Panc1 (cell line): ENCODE data around the gene UCHL5. TPM values are rescaled to one million over a fixed set of nuclear protein-coding genes. Genes with fewer than 3 reads are reported as not detected.

Experiments
- ATAC-seq: fragments of 200-7000 bp; cut with Tn5 transposase; 2 replicates; pipeline ENCODE4 v1.9.1; 2020; ENCODE audit warnings: mild to moderate bottlenecking, moderate library complexity
- BruUV-seq: library from RNA; stranded (reverse); fragments of 400-500 nt; replicated peaks from 2 replicates; lab custom pipeline; 2021; lab: Mats Ljungman, UMichigan
- CTCF ChIA-PET: fragments of 300-600 bp; sonication (Branson Sonifier 250); formaldehyde crosslinking; loops from one replicate; lab custom pipeline; 2022; ENCODE audit warnings: antibody characterized with exemption; lab: Charles Lee
- POLR2A ChIA-PET: fragments of 300-600 bp; sonication (Branson Sonifier 250); formaldehyde crosslinking; loops from one replicate; lab custom pipeline; 2022; ENCODE audit warnings: antibody characterized with exemption; lab: Charles Lee
- DNase-seq: peaks from one replicate; pipeline ENCODE4 v3.0.0-alpha.2; 2010; ENCODE audit warnings: low read depth, low spot score
- H3K27ac ChIP-seq: 2 replicates; pipeline ENCODE4 v1.5.1; 2011; ENCODE audit warnings: mild to moderate bottlenecking, low read length, inconsistent platforms
- H3K27me3 ChIP-seq: fragments of 200-500 bp; sonication (Bioruptor generic); 2 replicates; pipeline ENCODE4 v1.6.0; 2014; ENCODE audit warnings: low read length, inconsistent platforms; ENCODE audit not compliant: control insufficient read depth, insufficient read depth
- H3K36me3 ChIP-seq: fragments of 200-500 bp; sonication (Bioruptor generic); 2 replicates; pipeline ENCODE4 v1.5.1; 2014; ENCODE audit warnings: inconsistent platforms, mild to moderate bottlenecking, low read length, moderate library complexity; ENCODE audit not compliant: control insufficient read depth, insufficient read depth
- H3K4me1 ChIP-seq: 2 replicates; pipeline ENCODE4 v1.5.1; 2011; ENCODE audit warnings: inconsistent platforms, mild to moderate bottlenecking, low read length, moderate library complexity; ENCODE audit not compliant: control insufficient read depth, insufficient read depth
- H3K4me3 ChIP-seq, 2 experiments: 2 replicates each; pipeline ENCODE4 v1.5.1; 2011 to 2012; ENCODE audit warnings: low read depth in 2 of 2, low read length in 2 of 2, mild to moderate bottlenecking in 2 of 2, inconsistent platforms in 1 of 2, moderate library complexity in 1 of 2
- H3K9me3 ChIP-seq: fragments of 200-500 bp; sonication (Bioruptor generic); 2 replicates; pipeline ENCODE4 v1.5.1; 2014; ENCODE audit warnings: low read depth, mild to moderate bottlenecking, inconsistent platforms, low read length, moderate library complexity; ENCODE audit not compliant: control insufficient read depth, insufficient read depth
- CTCF ChIP-seq: fragments of 450-650 bp; IDR thresholded peaks from 2 replicates; pipeline ENCODE4 v1.5.1; 2017; ENCODE audit warnings: mild to moderate bottlenecking
- POLR2AphosphoS5 ChIP-seq: IDR thresholded peaks from 2 replicates; pipeline ENCODE4 v1.6.1; 2012; ENCODE audit warnings: mild to moderate bottlenecking, low read depth, low read length, moderate library complexity
- REST ChIP-seq, 2 experiments: IDR thresholded peaks; 2 replicates each; pipeline ENCODE4 v1.6.1; 2011 to 2012; ENCODE audit warnings: low read depth in 2 of 2, control low read depth in 1 of 2, low read length in 1 of 2, mild to moderate bottlenecking in 1 of 2, moderate library complexity in 1 of 2; ENCODE audit not compliant: insufficient read depth in 1 of 2
- SIN3A ChIP-seq: IDR thresholded peaks from 2 replicates; pipeline ENCODE4 v1.6.1; 2012; ENCODE audit warnings: low read depth, mild to moderate bottlenecking, low read length, moderate library complexity, borderline replicate concordance; ENCODE audit not compliant: insufficient read depth
- in situ Hi-C: cut with HindIII; loops from 2 replicates; pipeline ENCODE4 v1.10.0; 2016; ENCODE audit warnings: low sequenced_read_pairs, low pct_unique_long_range_greater_than_20kb
- intact Hi-C: fragments of 100-400 bp; cut with micrococcal nuclease; formaldehyde crosslinking; loops from one replicate; pipeline ENCODE4 v1.10.0; 2022; ENCODE audit not compliant: unreplicated experiment
- total RNA-seq: library from RNA; stranded (reverse); gene quantifications from one replicate; pipeline ENCODE4 v1.2.1, GENCODE V29; 2021; ENCODE audit not compliant: unreplicated experiment

The UCHL5 gene
- total RNA-seq, 1 experiment from 2014 or later = 42.6 TPM

DNA sequence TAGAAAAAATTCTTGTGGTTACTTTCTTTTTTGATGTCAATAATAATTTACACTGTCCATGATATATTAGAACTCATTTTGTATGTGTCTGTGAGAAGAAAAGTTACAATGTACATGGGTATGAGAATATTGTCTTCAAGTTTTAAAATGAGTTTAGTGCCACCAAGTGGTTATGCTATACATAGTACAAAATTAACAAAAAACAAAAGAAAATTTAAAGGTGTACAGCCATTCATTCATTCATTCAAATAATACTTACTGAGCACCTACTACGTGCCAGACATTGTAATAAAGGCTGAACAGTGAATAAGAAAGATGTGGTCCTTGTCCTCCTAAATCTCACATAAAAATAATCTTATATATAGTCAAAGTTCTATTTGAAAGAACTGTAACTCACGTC lies 27.7 kb downstream of the UCHL5 start:
- TF ChIP-seq SIN3A (no peak), CTCF (peak; percentile 35; the same call in 1 of the 2 replicates)
- no TSS peak for BruUV-seq
- H3K27ac ChIP-seq = no peak overlapping the region
- H3K36me3 ChIP-seq = peaks cover 6% of the 10 kb centered on the region; the same call in 1 of the 2 replicates
- ATAC-seq (no peak), DNase-seq (no peak)
- intact Hi-C loops = no loop called here
- no peaks in the 10 kb centered on the region for H3K27me3 ChIP-seq
- in situ Hi-C loops = no loop called here
- H3K9me3 ChIP-seq = no peaks in the 10 kb centered on the region
- no peaks in the 10 kb centered on the region; the same call in 1 of the 2 replicates for H3K4me1 ChIP-seq
- ChIA-PET POLR2A (no interaction called here), CTCF (no interaction called here)
- H3K4me3 ChIP-seq = no peak overlapping the region

DNA sequence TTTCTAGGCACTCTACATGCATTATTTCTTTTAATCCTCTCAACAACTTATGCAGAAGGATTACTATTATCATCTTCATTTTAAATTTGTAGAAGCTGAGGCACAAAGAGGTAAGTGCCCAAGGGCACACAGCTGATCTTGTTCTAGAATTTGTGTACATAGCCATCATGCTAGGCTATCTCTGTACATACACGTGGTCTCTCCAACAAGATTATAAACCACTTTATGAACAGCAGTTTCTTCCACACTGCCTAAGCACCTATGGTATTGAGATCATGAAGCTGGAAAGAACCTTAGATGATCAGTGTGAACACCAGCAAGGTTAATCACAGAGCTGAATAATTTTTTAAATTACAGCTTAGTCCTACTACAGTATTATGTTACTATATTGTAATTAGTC lies 28.9 kb downstream of the UCHL5 start:
- no peaks in the 10 kb centered on the region for H3K4me1 ChIP-seq
- no peak for TF ChIP-seq REST (IDR thresholded peaks at IDR 0.05; ENCODE audit: insufficient read depth in 1 of 2, low read depth in 2 of 2, low read length in 1 of 2)
- no peak for TF ChIP-seq POLR2AphosphoS5
- TF ChIP-seq SIN3A = no peak
- no peak overlapping the region for H3K27ac ChIP-seq
- no peaks in the 10 kb centered on the region for H3K9me3 ChIP-seq
- DNase-seq (no peak), ATAC-seq (no peak)
- no peak overlapping the region for H3K4me3 ChIP-seq
- H3K27me3 ChIP-seq = no peaks in the 10 kb centered on the region
- no TSS peak for BruUV-seq
- CTCF ChIA-PET = no interaction called here
- in situ Hi-C loops = no loop called here
- intact Hi-C loops = no loop called here
- H3K36me3 ChIP-seq = peaks cover 6% of the 10 kb centered on the region; the same call in 1 of the 2 replicates
- POLR2A ChIA-PET = no interaction called here

GRCh38 chr1:193025218-193025617 lies 33.9 kb downstream of the UCHL5 start:
- BruUV-seq = no TSS peak
- Histone ChIP-seq H3K36me3 (peaks cover 18% of the 10 kb centered on the region), H3K4me3 (no peak overlapping the region), H3K4me1 (no peaks in the 10 kb centered on the region), H3K27me3 (no peaks in the 10 kb centered on the region), H3K27ac (no peak overlapping the region), H3K9me3 (no peaks in the 10 kb centered on the region)
- ChIA-PET CTCF (interaction anchor here (0.6 kb wide), 1 partner anchor 396 kb away, joined by 3 read pairs; no protein-coding TSS in a partner anchor), POLR2A (no interaction called here)
- in situ Hi-C loops = no loop called here
- intact Hi-C loops = no loop called here
- TF ChIP-seq POLR2AphosphoS5 = no peak
- no peak for TF ChIP-seq CTCF
- DNase-seq (no peak), ATAC-seq (no peak)
